ENCODE data around the gene ELOA2.
"Not testable (repeated sequence)": the region's sequence is repeated elsewhere in the genome, so short reads cannot be mapped to it uniquely, and the experiment has no call there.

ELOA2 gene

GRCh38 chr18:47035156-47035671 lies at the start of gene ELOA2:
Gene ELOA2 (minus strand): TSS chr18:47035621. CDS start chr18:47035264, 357 bp downstream.
- no peak for DNase-seq

GRCh38 chr18:47081578-47081977 lies 46.2 kb upstream of the ELOA2 start:
- no peak for DNase-seq

- no peak for DNase-seq
Measured at GRCh38 chr18:47080872-47081271, 45.5 kb upstream of the ELOA2 start.

- no peak for DNase-seq
Measured at GRCh38 chr18:47077111-47077510, 41.7 kb upstream of the ELOA2 start.

GRCh38 chr18:47075098-47075883 lies 39.9 kb upstream of the ELOA2 start:
- DNase-seq = no peak

GRCh38 chr18:47067648-47068047 lies 32.2 kb upstream of the ELOA2 start:
- no peak for DNase-seq

GRCh38 chr18:47063096-47063495 lies 27.7 kb upstream of the ELOA2 start:
- no peak for DNase-seq

GRCh38 chr18:47062471-47062870 lies 27.1 kb upstream of the ELOA2 start:
- DNase-seq = no peak

GRCh38 chr18:47054369-47054768 lies 18.9 kb upstream of the ELOA2 start:
- no peak for DNase-seq

- DNase-seq = peak; percentile 48
Measured at GRCh38 chr18:47050468-47050867, 15.0 kb upstream of the ELOA2 start.

- DNase-seq = no peak
Measured at GRCh38 chr18:47040982-47041381, 5.6 kb upstream of the ELOA2 start.

- no peak for DNase-seq
Measured at GRCh38 chr18:47036927-47037578, 1.6 kb upstream of the ELOA2 start.

GRCh38 chr18:47036298-47036874 lies 965 bp upstream of the ELOA2 start:
- DNase-seq = no peak

- not testable (repeated sequence) for DNase-seq
Measured at GRCh38 chr18:47034591-47034990, 830 bp downstream of the ELOA2 start.

- DNase-seq = no peak
Measured at GRCh38 chr18:47032945-47033344, 2.5 kb downstream of the ELOA2 start.

GRCh38 chr18:47030887-47031286 lies 4.5 kb downstream of the ELOA2 start:
- not testable (repeated sequence) for DNase-seq

- DNase-seq = not testable (repeated sequence)
Measured at GRCh38 chr18:47029684-47030353, 5.6 kb downstream of the ELOA2 start.

GRCh38 chr18:47028738-47029137 lies 6.7 kb downstream of the ELOA2 start:
- not testable (repeated sequence) for DNase-seq

- not testable (repeated sequence) for DNase-seq
Measured at GRCh38 chr18:47025557-47026174, 9.8 kb downstream of the ELOA2 start.

GRCh38 chr18:47023769-47024465 lies 11.5 kb downstream of the ELOA2 start:
- not testable (repeated sequence) for DNase-seq

- not testable (repeated sequence) for DNase-seq
Measured at GRCh38 chr18:47022821-47023220, 12.6 kb downstream of the ELOA2 start.

GRCh38 chr18:47020757-47021156 lies 14.7 kb downstream of the ELOA2 start:
- not testable (repeated sequence) for DNase-seq

All from activated CD4-positive, alpha-beta T cell treated with anti-CD3 and anti-CD28 coated beads, Interleukin-2, Interleukin-6, amounts not matched to agents 100 ng/mL and 50 ng/mL, durations not matched to agents 16 hours and 8 hours (primary cell).